AML-193 (cell line): Measurements from ENCODE around the gene MPPED2.

ENCODE experiments used
- DNase-seq, 2 experiments: peaks; one replicate each; lab custom pipeline; 2025; lab: John Stamatoyannopoulos, UW

MPPED2 gene

GRCh38 chr11:30533445-30533947 is 52.7 kb downstream of the MPPED2 start:
- DNase-seq: no peak

GRCh38 chr11:30527566-30527965 is 58.6 kb downstream of the MPPED2 start:
- DNase-seq: no peak

- no peak for DNase-seq
These were observed 59.6 kb downstream of the MPPED2 start for GRCh38 chr11:30526558-30526957.

GRCh38 chr11:30522536-30523243 is 63.5 kb downstream of the MPPED2 start:
- DNase-seq: no peak

GRCh38 chr11:30521297-30522071 is 64.7 kb downstream of the MPPED2 start:
- no peak for DNase-seq

GRCh38 chr11:30513087-30513486 is 73.1 kb downstream of the MPPED2 start:
- no peak for DNase-seq

- DNase-seq: no peak
These were observed 74.7 kb downstream of the MPPED2 start for GRCh38 chr11:30511408-30511807.

GRCh38 chr11:30510750-30511149 is 75.4 kb downstream of the MPPED2 start:
- DNase-seq: no peak

GRCh38 chr11:30509364-30509763 is 76.8 kb downstream of the MPPED2 start:
- DNase-seq: no peak

- DNase-seq: no peak
These were observed 77.6 kb downstream of the MPPED2 start for GRCh38 chr11:30508594-30508993.

GRCh38 chr11:30505603-30506002 is 80.5 kb downstream of the MPPED2 start:
- DNase-seq: no peak

- no peak for DNase-seq
These were observed 81.7 kb downstream of the MPPED2 start for GRCh38 chr11:30504468-30504867.

- DNase-seq: no peak
These were observed 83.0 kb downstream of the MPPED2 start for GRCh38 chr11:30503156-30503555.

- no peak for DNase-seq
These were observed 83.8 kb downstream of the MPPED2 start for GRCh38 chr11:30502305-30502704.

- DNase-seq: no peak
These were observed 84.4 kb downstream of the MPPED2 start for GRCh38 chr11:30501744-30502143.

GRCh38 chr11:30499940-30500339 is 86.2 kb downstream of the MPPED2 start:
- no peak for DNase-seq

GRCh38 chr11:30497600-30497999 is 88.6 kb downstream of the MPPED2 start:
- no peak for DNase-seq

- DNase-seq: no peak
These were observed 89.2 kb downstream of the MPPED2 start for GRCh38 chr11:30496935-30497334.

GRCh38 chr11:30495437-30495836 is 90.7 kb downstream of the MPPED2 start:
- no peak for DNase-seq

GRCh38 chr11:30489511-30489910 is 96.6 kb downstream of the MPPED2 start:
- no peak for DNase-seq

- no peak for DNase-seq
These were observed 97.1 kb downstream of the MPPED2 start for GRCh38 chr11:30489076-30489475.

GRCh38 chr11:30488304-30488998 is 97.7 kb downstream of the MPPED2 start:
- DNase-seq: no peak
